ENCODE data around the gene NKIRAS2.
A peak's percentile ranks its signal among the peaks of the same experiment; 100 is the strongest.

The NKIRAS2 gene

GRCh38 chr17:42052346-42052877 is 32.5 kb downstream of the NKIRAS2 start:
- H3K27ac Mint-ChIP-seq, result no peak overlapping the region
- no peaks in the 10 kb centered on the region for H3K9me3 Mint-ChIP-seq (ENCODE audit: low read depth)
- H3K36me3 Mint-ChIP-seq, result no peaks in the 10 kb centered on the region
- H3K4me1 Mint-ChIP-seq (ENCODE audit: low read depth), result peaks cover 2% of the 10 kb centered on the region
- no peak overlapping the region for H3K4me3 Mint-ChIP-seq
- peaks cover 14% of the 10 kb centered on the region for H3K27me3 Mint-ChIP-seq

- Mint-ChIP-seq H3K27ac (no peak overlapping the region), H3K4me3 (no peak overlapping the region), H3K4me1 (ENCODE audit: low read depth) (peaks cover 2% of the 10 kb centered on the region), H3K27me3 (peaks cover 14% of the 10 kb centered on the region), H3K36me3 (no peaks in the 10 kb centered on the region), H3K9me3 (ENCODE audit: low read depth) (no peaks in the 10 kb centered on the region)
Measured at GRCh38 chr17:42053731-42054500, 34.0 kb downstream of the NKIRAS2 start.

DNA sequence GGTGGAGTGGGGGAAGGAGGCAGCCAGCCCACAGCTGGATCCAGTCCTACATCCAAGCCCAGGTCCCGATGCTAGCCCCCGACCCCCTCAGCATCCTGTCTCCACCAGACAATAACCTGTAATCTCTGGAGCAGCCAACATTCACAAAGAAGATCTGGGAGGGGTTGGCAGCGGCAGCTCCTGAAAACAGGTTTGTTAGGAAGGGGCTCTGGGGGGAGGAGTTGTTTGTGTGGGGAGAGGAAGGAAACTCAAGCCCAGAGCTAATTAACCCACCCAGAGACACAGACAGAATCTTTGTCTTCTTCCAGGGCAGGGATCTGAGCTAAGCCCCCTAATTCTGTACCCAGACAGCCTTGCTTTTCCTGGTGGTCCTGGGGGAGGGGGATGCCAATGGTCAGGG is 35.1 kb downstream of the NKIRAS2 start:
- Mint-ChIP-seq H3K27me3 (peaks cover 11% of the 10 kb centered on the region), H3K36me3 (no peaks in the 10 kb centered on the region), H3K4me3 (no peak overlapping the region), H3K4me1 (ENCODE audit: low read depth) (peaks cover 2% of the 10 kb centered on the region), H3K27ac (no peak overlapping the region), H3K9me3 (ENCODE audit: low read depth) (no peaks in the 10 kb centered on the region)

DNA sequence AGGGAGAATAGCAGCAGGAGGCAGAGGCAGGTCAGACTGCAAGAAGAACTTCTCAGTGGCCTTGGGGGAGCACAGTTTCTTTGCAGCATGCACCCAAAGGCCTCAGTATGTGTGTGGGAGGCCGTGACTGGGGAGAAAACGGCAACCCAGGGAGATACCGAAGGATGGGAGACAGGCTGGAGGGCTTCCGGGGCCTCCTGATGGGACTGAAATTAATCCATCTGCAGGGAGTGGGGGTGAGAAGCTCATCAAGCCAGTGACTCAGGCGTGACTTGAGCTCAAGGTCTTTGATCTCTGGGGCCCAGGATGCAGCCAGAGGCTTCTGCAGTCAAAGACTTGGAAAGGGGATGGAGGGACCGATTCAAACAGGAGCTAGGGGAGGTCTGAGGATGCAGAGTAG is 35.6 kb downstream of the NKIRAS2 start:
- peaks cover 2% of the 10 kb centered on the region for H3K4me1 Mint-ChIP-seq (ENCODE audit: low read depth)
- no peak overlapping the region for H3K27ac Mint-ChIP-seq
- no peaks in the 10 kb centered on the region for H3K9me3 Mint-ChIP-seq (ENCODE audit: low read depth)
- no peaks in the 10 kb centered on the region for H3K36me3 Mint-ChIP-seq
- H3K27me3 Mint-ChIP-seq, result peaks cover 11% of the 10 kb centered on the region
- H3K4me3 Mint-ChIP-seq, result no peak overlapping the region

- peaks cover 11% of the 10 kb centered on the region for H3K27me3 Mint-ChIP-seq
- H3K4me1 Mint-ChIP-seq (ENCODE audit: low read depth), result no peaks in the 10 kb centered on the region
- no peak overlapping the region for H3K27ac Mint-ChIP-seq
- H3K36me3 Mint-ChIP-seq, result no peaks in the 10 kb centered on the region
- no peak overlapping the region for H3K4me3 Mint-ChIP-seq
- no peaks in the 10 kb centered on the region for H3K9me3 Mint-ChIP-seq (ENCODE audit: low read depth)
Measured at GRCh38 chr17:42056635-42057034, 36.7 kb downstream of the NKIRAS2 start.

DNA sequence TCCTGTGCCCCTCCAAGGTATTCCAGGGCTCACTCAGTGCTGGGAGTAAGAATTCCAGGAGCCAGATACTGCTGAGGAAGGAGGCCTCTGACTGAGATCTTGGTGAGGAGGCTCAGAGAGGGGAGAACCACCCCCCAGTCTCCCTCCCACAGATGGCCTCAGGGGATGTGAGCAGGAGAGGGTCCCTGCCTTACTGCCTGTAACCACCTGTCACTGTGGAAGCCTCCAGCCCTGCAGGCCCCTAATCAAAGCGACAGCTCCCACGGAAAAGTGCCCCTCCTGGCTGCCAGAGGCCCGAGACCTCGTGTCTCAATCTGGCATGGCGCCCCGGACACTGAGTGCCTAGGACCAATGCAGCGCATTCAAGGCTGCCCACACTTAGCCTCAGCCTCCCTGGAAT is 38.2 kb downstream of the NKIRAS2 start:
- Mint-ChIP-seq H3K9me3 (ENCODE audit: low read depth) (no peaks in the 10 kb centered on the region), H3K27me3 (peaks cover 4% of the 10 kb centered on the region), H3K36me3 (no peaks in the 10 kb centered on the region), H3K27ac (no peak overlapping the region), H3K4me1 (ENCODE audit: low read depth) (peaks cover 3% of the 10 kb centered on the region), H3K4me3 (no peak overlapping the region)

DNA sequence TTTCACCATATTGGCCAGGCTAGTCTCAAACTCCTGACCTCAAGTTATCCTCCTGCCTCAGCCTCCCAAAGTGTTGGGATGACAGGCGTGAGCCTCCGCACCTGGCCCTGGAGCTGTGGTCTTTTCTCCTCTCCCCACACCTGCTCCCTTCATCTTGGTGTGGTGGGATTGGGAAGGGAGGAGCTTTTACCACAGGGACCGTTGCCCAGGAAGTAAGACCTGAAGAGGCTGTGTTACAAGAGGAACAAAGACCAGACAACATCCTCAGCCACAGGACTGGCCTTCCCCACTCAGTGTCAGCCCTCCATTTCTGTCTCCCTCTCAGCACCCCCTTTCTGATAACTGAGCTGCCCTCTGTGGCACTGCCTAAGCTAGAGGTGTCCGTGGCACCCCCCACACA is 39.9 kb downstream of the NKIRAS2 start:
- H3K4me1 Mint-ChIP-seq (ENCODE audit: low read depth), result peaks cover 21% of the 10 kb centered on the region
- no peaks in the 10 kb centered on the region for H3K36me3 Mint-ChIP-seq
- H3K27me3 Mint-ChIP-seq, result peaks cover 2% of the 10 kb centered on the region
- H3K9me3 Mint-ChIP-seq (ENCODE audit: low read depth), result no peaks in the 10 kb centered on the region
- H3K4me3 Mint-ChIP-seq, result no peak overlapping the region
- H3K27ac Mint-ChIP-seq, result no peak overlapping the region

DNA sequence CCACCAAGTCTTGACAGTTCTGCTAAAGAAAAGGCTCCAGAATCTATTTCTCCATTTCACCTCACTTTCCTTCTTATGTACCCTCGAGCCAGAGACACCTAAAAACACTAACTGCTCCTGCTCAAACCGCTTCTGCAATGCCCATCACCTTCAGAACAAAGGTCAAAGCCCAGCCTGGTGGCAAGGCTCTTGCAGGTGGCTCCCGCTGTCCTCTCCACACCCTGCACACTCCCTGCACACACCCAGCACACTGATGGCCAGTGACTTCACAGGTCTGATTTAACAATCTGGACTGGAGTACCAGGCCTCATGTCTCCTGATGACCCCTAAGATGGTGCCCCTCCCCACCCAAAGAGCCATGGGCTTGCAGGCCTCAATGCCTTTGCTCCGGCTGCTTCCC is 40.3 kb downstream of the NKIRAS2 start:
- peaks cover 25% of the 10 kb centered on the region for H3K4me1 Mint-ChIP-seq (ENCODE audit: low read depth)
- no peaks in the 10 kb centered on the region for H3K36me3 Mint-ChIP-seq
- H3K9me3 Mint-ChIP-seq (ENCODE audit: low read depth), result no peaks in the 10 kb centered on the region
- H3K4me3 Mint-ChIP-seq, result no peak overlapping the region
- H3K27me3 Mint-ChIP-seq, result no peaks in the 10 kb centered on the region
- H3K27ac Mint-ChIP-seq, result no peak overlapping the region

- no peak overlapping the region for H3K4me3 Mint-ChIP-seq
- H3K4me1 Mint-ChIP-seq (ENCODE audit: low read depth), result peaks cover 27% of the 10 kb centered on the region
- H3K9me3 Mint-ChIP-seq (ENCODE audit: low read depth), result no peaks in the 10 kb centered on the region
- H3K27me3 Mint-ChIP-seq, result no peaks in the 10 kb centered on the region
- no peaks in the 10 kb centered on the region for H3K36me3 Mint-ChIP-seq
- no peak overlapping the region for H3K27ac Mint-ChIP-seq
Measured at GRCh38 chr17:42061646-42062487, 42.0 kb downstream of the NKIRAS2 start.

DNA sequence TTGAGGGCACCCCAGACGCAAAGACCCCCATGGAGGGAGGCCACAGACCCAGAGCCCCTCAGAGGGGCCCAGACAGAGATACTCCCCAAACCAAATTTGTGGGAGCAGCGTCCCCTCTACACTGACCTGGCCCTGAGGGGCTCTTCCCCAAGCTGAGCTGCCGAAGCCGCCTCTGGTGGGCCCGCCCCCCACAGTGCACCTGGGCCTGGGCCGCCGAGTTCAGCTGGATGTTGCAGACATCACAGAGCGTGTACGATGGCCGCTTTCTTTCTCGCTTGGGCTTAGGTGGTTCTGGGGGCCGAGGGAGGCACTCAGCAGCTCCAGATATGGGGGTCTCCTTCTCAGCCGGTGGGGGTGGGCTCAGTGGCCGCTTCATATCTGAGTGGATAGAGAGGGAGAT is 42.8 kb downstream of the NKIRAS2 start:
- H3K36me3 Mint-ChIP-seq, result no peaks in the 10 kb centered on the region
- no peak overlapping the region for H3K27ac Mint-ChIP-seq
- peaks cover 27% of the 10 kb centered on the region for H3K4me1 Mint-ChIP-seq (ENCODE audit: low read depth)
- H3K27me3 Mint-ChIP-seq, result no peaks in the 10 kb centered on the region
- H3K4me3 Mint-ChIP-seq, result no peak overlapping the region
- no peaks in the 10 kb centered on the region for H3K9me3 Mint-ChIP-seq (ENCODE audit: low read depth)

DNA sequence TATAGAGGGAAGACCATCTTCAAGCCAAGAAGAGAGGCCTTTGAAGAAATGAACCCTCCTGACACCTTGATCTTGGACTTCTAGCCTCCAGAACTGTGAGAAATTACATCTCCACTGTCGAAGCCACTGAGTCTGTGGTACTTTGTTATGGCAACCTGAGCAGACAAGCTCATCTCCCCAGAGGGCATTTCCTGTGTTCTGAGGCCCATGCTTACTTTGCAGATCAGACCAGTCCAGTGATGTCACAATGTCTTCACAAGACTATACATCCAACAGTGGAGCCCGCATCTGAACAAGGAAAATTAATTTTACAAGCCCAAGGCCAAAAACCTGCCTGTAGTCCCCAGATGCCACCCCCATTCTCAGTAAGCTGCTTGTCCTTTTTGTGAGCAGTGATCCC is 45.3 kb downstream of the NKIRAS2 start:
- peak overlapping the region; percentile 70 for H3K27ac Mint-ChIP-seq
- H3K36me3 Mint-ChIP-seq, result no peaks in the 10 kb centered on the region
- H3K9me3 Mint-ChIP-seq (ENCODE audit: low read depth), result no peaks in the 10 kb centered on the region
- H3K4me3 Mint-ChIP-seq, result no peak overlapping the region
- peaks cover 27% of the 10 kb centered on the region for H3K4me1 Mint-ChIP-seq (ENCODE audit: low read depth)
- H3K27me3 Mint-ChIP-seq, result no peaks in the 10 kb centered on the region

DNA sequence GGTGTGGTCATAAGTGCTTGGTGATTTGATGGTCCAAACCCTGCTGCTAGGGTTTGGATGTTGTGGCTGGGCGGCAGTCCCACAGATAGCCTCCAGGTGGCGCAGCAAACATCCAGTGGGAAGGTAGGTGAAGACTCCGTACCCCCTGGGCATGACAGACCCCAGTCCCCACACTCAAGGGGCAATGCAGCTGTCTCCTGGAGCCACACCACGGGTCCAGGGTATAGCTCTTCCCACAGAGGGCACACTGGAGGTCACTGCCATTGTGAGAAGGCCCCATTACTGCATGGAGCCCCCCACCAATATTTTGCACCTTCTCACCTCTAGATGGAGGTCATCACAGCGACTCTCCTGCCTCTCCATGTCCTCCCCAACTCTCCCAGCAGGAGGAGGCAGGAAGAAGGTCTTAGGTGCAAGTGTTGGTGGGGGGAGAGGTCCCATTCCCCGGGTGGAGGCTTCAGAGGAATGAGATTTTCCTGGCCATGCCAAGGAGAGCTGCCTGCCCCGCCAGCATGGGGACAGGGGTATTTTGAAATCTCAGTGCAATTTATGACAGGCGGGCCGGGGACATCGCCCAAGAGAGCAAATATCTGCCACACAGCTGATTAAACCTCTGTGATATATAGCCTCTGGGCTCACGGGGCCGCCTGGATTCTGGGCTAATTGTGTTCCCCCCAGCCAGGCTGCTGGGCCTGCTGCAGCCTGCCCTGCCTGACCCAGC is 47.6 kb downstream of the NKIRAS2 start:
- Mint-ChIP-seq H3K4me1 (ENCODE audit: low read depth) (peaks cover 32% of the 10 kb centered on the region), H3K9me3 (ENCODE audit: low read depth) (no peaks in the 10 kb centered on the region), H3K36me3 (no peaks in the 10 kb centered on the region), H3K4me3 (no peak overlapping the region), H3K27ac (no peak overlapping the region), H3K27me3 (no peaks in the 10 kb centered on the region)

DNA sequence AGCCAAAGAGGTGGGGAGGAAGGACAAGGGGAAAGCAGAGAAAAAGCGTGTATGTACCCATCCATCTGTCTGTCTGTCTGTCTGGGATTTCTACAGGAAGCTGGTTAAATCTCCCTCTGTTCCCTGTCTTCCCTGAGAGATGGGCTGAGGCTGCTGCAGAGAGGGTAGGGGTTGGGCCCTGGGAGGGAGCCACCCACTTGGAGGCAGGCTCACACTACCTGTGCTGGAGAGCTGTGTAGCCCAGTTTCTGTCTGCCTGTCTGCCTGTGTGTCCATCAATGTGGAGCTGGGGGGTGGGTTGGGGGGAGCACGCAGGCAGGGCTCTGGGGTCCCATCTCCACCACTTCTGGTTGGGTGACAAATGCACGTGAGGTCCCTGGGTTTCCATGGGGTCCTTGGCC is 49.1 kb downstream of the NKIRAS2 start:
- peaks cover under 1% of the 10 kb centered on the region for H3K27me3 Mint-ChIP-seq
- H3K9me3 Mint-ChIP-seq (ENCODE audit: low read depth), result no peaks in the 10 kb centered on the region
- H3K4me3 Mint-ChIP-seq, result no peak overlapping the region
- H3K4me1 Mint-ChIP-seq (ENCODE audit: low read depth), result peaks cover 22% of the 10 kb centered on the region
- H3K27ac Mint-ChIP-seq, result no peak overlapping the region
- H3K36me3 Mint-ChIP-seq, result no peaks in the 10 kb centered on the region

DNA sequence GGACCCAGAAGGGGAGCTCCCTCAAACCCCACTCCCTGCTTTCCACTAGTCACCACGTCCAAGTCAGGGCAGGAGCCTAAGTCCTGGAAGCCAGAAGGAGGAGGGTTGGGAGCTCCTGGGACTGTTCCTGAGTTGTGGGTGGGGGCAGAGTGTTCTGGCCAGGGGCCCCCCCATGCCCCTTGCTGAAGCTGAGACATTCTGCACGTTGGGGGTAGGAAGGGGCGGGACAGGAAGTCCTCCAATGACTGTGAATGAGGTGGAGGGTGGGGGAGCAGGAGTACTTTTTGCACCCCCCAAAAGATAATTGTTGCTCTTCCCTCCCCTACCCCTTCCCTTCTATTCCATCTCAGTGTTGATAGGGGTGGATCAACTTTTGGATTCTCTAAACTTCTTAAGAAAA is 51.9 kb downstream of the NKIRAS2 start:
- H3K36me3 Mint-ChIP-seq, result no peaks in the 10 kb centered on the region
- H3K4me3 Mint-ChIP-seq, result peak overlapping the region; percentile 83
- peaks cover 2% of the 10 kb centered on the region for H3K27me3 Mint-ChIP-seq
- peaks cover 7% of the 10 kb centered on the region for H3K4me1 Mint-ChIP-seq (ENCODE audit: low read depth)
- peak overlapping the region; percentile 54 for H3K27ac Mint-ChIP-seq
- no peaks in the 10 kb centered on the region for H3K9me3 Mint-ChIP-seq (ENCODE audit: low read depth)

Measured in activated naive CD8-positive, alpha-beta T cell (primary cell).